Endodermal cell (in vitro differentiated cells): ENCODE data around the gene NOS3. TPM values are rescaled to one million over a fixed set of nuclear protein-coding genes. Genes with fewer than 3 reads are reported as not detected.
"Not testable (repeated sequence)": the region's sequence is repeated elsewhere in the genome, so short reads cannot be mapped to it uniquely, and the experiment has no call there.

Experiments
- DNase-seq: peaks from one replicate; pipeline ENCODE4 v3.0.0-alpha.2; 2017
- H3K27ac ChIP-seq: 2 replicates; pipeline ENCODE4 v1.5.1; 2013; ENCODE audit warnings: mild to moderate bottlenecking, low read depth, low read length, moderate library complexity
- H3K27me3 ChIP-seq: 2 replicates; pipeline ENCODE4 v1.6.1; 2013; ENCODE audit warnings: mild to moderate bottlenecking, low read length, moderate library complexity; ENCODE audit not compliant: insufficient read depth, control insufficient read depth, poor library complexity, severe bottlenecking
- H3K36me3 ChIP-seq: 2 replicates; pipeline ENCODE4 v1.7.0; 2013; ENCODE audit warnings: mild to moderate bottlenecking, low read length, moderate library complexity; ENCODE audit not compliant: control insufficient read depth, insufficient read depth
- H3K4me1 ChIP-seq: one replicate; pipeline ENCODE4 v1.7.0; 2013; ENCODE audit warnings: low read length; ENCODE audit not compliant: control insufficient read depth, insufficient read depth
- H3K4me3 ChIP-seq: 2 replicates; pipeline ENCODE4 v1.5.1; 2013; ENCODE audit warnings: mild to moderate bottlenecking, low read length, moderate library complexity
- H3K9ac ChIP-seq: 2 replicates; pipeline ENCODE4 v1.6.1; 2013; ENCODE audit warnings: mild to moderate bottlenecking, low read length, moderate library complexity; ENCODE audit not compliant: poor library complexity, severe bottlenecking; ENCODE audit errors: extremely low read depth
- H3K9me3 ChIP-seq: 2 replicates; pipeline ENCODE4 v1.6.1; 2013; ENCODE audit warnings: mild to moderate bottlenecking, low read length, moderate library complexity; ENCODE audit not compliant: control insufficient read depth
- H3K27ac Mint-ChIP-seq: 2 replicates; pipeline ENCODE4 v1.8.0; 2020; ENCODE audit warnings: mixed read lengths
- H3K27me3 Mint-ChIP-seq: 2 replicates; pipeline ENCODE4 v1.8.0; 2021; ENCODE audit warnings: mild to moderate bottlenecking, mixed read lengths; ENCODE audit not compliant: insufficient read depth
- H3K36me3 Mint-ChIP-seq: 2 replicates; pipeline ENCODE4 v1.8.0; 2020; ENCODE audit warnings: low read depth, mixed read lengths
- H3K4me1 Mint-ChIP-seq: 2 replicates; pipeline ENCODE4 v1.8.0; 2020; ENCODE audit warnings: mixed read lengths
- H3K4me3 Mint-ChIP-seq: 2 replicates; pipeline ENCODE4 v1.8.0; 2020; ENCODE audit warnings: mild to moderate bottlenecking, moderate library complexity, mixed read lengths
- H3K9me3 Mint-ChIP-seq: 2 replicates; pipeline ENCODE4 v1.8.0; 2020; ENCODE audit warnings: mild to moderate bottlenecking, mixed read lengths
- WGBS, 2 experiments: methylation state at CpG; one replicate each; pipeline versions ENCODE4 v1.1.5 to v1.1.7; 2013; ENCODE audit warnings: missing lambda C conversion rate in 2 of 2, mixed read lengths in 1 of 2; ENCODE audit not compliant: insufficient coverage in 1 of 2, insufficient read length in 1 of 2; 5-methylcytosine and 5-hydroxymethylcytosine counted together
- total RNA-seq, 2 donors: library from RNA; stranded (reverse); fragmentation: NEBNext Ultra II Directional in 1 of 2; extraction: Animal tissue kit (Norgen Biotek cat#: 25700) in 1 of 2; gene quantifications; 2 replicates in 1 of 2; 3 replicates in 1 of 2; pipeline ENCODE4 v1.2.1, GENCODE V29; 2021
- TF ChIP-seq, protein P1 (sequence below): fragments of 200-600 bp; sonication (generic); conservative IDR thresholded peaks from 2 replicates; pipeline ENCODE4 v1.5.0; 2021; ENCODE audit warnings: antibody characterized with exemption, mild to moderate bottlenecking

NOS3 gene
- total RNA-seq, 2 donors from 2014 or later = 2.3 to 9.1 TPM

DNA sequence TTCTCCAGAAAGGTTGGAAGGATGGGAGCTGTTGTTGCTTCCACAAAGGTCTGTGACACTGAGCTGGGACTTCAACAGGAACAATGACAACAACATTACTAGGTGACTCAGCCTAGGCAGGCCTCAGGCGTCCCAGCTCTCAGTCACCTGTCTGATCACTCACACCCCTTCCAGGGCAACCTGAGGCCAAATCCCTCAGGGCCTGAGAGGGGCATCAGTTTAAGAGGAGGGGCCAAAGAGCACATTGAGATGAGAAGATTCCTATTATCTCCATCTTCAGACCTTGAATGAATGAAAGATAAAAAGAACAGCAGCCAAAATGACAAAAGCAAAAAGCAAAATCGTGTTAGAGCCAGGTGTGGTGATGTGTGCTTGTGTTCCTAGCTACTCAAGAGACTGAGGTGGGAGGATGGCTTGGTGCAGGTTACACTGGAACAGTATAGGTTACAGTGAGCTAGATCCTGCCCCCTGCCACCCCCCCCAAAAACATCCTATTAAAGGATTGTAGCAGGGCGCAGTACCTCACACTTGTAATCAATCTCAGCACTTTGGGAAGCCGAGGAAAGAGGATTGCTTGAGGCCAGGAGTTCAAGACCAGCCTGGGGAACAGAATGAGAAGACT, 33.7 kb downstream of the NOS3 start, which contains the start of gene ATG9B:
Gene ATG9B, minus strand, starts transcription at position 60 of the 622 bp plus-strand sequence. CDS start 71 bp downstream, outside the sequence.
- Histone ChIP-seq H3K9me3 (no peaks in the 10 kb centered on the region), H3K27me3 (peaks cover 16% of the 10 kb centered on the region), H3K27ac (no peak within 1 kb of the TSS), H3K9ac (no peak within 1 kb of the TSS), H3K4me3 (no peak within 1 kb of the TSS), H3K36me3 (no peaks in the 10 kb centered on the region), H3K4me1 (peaks cover 9% of the 10 kb centered on the region)
- Mint-ChIP-seq H3K9me3 (no peaks in the 10 kb centered on the region), H3K27me3 (peaks cover 53% of the 10 kb centered on the region), H3K36me3 (no peaks in the 10 kb centered on the region), H3K4me3 (no peak within 1 kb of the TSS), H3K27ac (no peak within 1 kb of the TSS), H3K4me1 (peaks cover 37% of the 10 kb centered on the region)
- TF ChIP-seq, protein P1, sequence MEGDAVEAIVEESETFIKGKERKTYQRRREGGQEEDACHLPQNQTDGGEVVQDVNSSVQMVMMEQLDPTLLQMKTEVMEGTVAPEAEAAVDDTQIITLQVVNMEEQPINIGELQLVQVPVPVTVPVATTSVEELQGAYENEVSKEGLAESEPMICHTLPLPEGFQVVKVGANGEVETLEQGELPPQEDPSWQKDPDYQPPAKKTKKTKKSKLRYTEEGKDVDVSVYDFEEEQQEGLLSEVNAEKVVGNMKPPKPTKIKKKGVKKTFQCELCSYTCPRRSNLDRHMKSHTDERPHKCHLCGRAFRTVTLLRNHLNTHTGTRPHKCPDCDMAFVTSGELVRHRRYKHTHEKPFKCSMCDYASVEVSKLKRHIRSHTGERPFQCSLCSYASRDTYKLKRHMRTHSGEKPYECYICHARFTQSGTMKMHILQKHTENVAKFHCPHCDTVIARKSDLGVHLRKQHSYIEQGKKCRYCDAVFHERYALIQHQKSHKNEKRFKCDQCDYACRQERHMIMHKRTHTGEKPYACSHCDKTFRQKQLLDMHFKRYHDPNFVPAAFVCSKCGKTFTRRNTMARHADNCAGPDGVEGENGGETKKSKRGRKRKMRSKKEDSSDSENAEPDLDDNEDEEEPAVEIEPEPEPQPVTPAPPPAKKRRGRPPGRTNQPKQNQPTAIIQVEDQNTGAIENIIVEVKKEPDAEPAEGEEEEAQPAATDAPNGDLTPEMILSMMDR = no peak
- no peak for DNase-seq
- WGBS, 2 experiments = 81 to 88% methylated on average over 4 of the region's 4 CpGs

DNA sequence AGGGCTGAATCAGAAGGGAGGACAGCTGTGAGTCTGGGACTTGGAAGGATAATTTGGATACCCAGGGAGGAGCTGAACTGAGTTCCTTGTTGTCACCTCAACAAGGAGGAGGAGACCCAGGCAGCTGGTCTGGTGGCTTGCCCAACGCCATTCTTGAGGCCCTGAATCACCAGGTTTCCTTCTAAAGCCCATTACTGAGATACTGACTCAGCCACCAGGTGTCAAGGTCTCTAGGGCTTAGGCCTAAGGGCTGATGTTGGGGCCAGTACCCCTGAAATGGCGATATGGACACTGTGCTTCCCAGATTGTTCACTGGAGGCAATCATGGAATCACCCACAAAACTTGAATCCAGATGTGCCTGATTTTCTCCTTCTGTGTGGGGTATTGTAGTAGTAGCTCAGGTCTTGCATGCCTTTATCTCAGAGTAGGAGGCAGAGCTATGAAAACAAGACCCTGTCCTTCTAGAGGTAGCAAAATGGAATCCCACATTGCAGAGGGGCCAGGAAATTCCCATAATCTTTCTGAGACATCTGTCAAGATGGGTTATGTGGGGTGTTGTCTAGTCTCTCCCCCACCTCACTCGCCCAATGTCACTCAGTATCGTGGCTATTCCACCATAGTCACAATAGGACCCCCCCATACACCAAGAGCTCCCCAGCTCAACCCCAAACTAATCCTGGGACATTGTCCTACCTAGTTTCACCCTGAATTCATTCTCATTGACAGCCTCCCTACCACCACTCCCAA, 35.3 kb downstream of the NOS3 start:
- H3K27me3 Mint-ChIP-seq = peaks cover 38% of the 10 kb centered on the region
- TF ChIP-seq, protein P1 = no peak
- H3K9me3 ChIP-seq = no peaks in the 10 kb centered on the region
- H3K27ac ChIP-seq = no peak overlapping the region
- WGBS, 2 experiments = 93 to 95% methylated on average over 2 to 4 of the region's 4 CpGs
- H3K9ac ChIP-seq = no peak overlapping the region
- no peaks in the 10 kb centered on the region for H3K9me3 Mint-ChIP-seq
- peaks cover 9% of the 10 kb centered on the region for H3K4me1 ChIP-seq
- no peak overlapping the region for H3K4me3 Mint-ChIP-seq
- H3K36me3 Mint-ChIP-seq = no peaks in the 10 kb centered on the region
- H3K4me1 Mint-ChIP-seq = peaks cover 27% of the 10 kb centered on the region
- DNase-seq = no peak
- no peaks in the 10 kb centered on the region for H3K36me3 ChIP-seq
- H3K27ac Mint-ChIP-seq = peak overlapping the region; percentile 99
- H3K27me3 ChIP-seq = peaks cover under 1% of the 10 kb centered on the region
- peak overlapping the region; percentile 3 for H3K4me3 ChIP-seq

DNA sequence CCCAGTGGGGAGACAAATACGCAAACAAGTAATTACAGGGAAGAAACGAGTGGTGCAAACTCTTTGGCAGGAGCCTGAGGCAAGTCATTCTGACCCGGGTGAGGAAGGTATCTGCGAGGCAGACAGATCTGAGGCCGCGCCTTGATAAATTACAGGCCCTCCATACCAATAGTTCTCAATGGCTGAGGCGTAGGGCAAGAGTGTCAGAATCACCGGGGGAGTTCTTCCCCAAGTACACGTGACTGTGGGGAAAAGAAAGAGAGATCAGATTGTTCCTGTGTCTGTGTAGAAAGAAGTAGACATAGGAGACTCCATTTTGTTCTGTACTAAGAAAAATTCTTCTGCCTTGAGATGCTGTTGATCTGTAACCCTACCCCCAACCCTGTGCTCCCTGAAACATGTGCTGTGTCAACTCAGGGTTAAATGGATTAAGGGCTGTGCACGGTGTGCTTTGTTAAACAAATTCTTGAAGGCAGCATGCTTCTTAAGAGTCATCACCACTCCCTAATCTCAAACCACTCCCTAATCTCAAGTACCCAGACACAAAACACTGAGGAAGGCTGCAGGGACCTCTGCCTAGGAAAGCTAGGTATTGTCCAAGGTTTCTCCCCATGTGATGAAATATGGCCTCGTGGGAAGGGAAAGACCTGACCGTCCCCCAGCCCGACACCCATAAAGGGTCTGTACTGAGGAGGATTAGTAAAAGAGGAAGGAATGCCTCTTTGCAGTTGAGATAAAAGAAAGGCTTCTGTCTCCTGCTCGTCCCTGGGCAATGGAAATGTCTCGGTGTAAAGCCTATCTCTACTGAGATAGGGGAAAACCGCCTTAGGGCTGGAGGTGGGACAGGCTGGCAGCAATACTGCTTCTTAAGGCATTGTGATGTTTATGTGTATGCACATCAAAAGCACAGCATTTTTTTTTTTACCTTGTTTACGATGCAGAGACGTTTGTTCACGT, 36.2 kb downstream of the NOS3 start:
- H3K4me1 Mint-ChIP-seq = peaks cover 27% of the 10 kb centered on the region

DNA sequence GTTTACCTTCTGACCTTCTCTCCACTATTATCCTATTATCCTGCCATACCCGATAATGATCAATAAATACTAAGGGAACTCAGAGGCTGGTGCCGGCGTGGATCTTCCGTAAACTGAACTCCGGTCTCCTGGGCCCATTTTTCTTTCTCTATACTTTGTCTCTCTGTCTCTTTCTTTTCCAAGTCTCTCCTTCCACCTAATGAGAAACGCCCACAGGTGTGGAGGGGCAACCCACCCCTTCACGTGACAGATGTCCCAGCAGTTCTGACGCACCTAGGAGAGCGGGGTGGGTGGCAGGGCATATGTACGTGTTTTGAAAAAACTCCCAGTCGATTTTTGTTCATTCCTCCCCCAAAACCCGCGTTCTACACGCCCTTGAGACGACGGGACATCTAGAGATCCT, 36.9 kb downstream of the NOS3 start:
- Histone ChIP-seq H3K9ac (peak overlapping the region; percentile 83), H3K27ac (peak overlapping the region; percentile 42), H3K4me3 (peak overlapping the region; percentile 93)
- Mint-ChIP-seq H3K27ac (peak overlapping the region; percentile 99), H3K27me3 (peaks cover 27% of the 10 kb centered on the region), H3K4me3 (peak overlapping the region; percentile 86), H3K4me1 (peaks cover 27% of the 10 kb centered on the region)
- DNase-seq, H3K9me3 ChIP-seq, H3K27me3 ChIP-seq, H3K9me3 Mint-ChIP-seq, H3K36me3 ChIP-seq, H3K36me3 Mint-ChIP-seq, H3K4me1 ChIP-seq: not testable (repeated sequence)
- 8 to 17% methylated on average over 5 to 16 of the region's 16 CpGs for WGBS, 2 experiments

More for the DNA sequence above, 36.2 kb downstream of the NOS3 start:
- H3K9me3 Mint-ChIP-seq, H3K36me3 ChIP-seq, H3K4me1 ChIP-seq, H3K27me3 ChIP-seq, H3K36me3 Mint-ChIP-seq, H3K9me3 ChIP-seq, H3K27ac ChIP-seq: not testable (repeated sequence)
- H3K27ac Mint-ChIP-seq = peak overlapping the region; percentile 99
- H3K27me3 Mint-ChIP-seq = peaks cover 28% of the 10 kb centered on the region
- DNase-seq = peak; percentile 73
- peak overlapping the region; percentile 86 for H3K4me3 Mint-ChIP-seq
- WGBS, 2 experiments = 27 to 40% methylated on average over 12 to 19 of the region's 19 CpGs
- Histone ChIP-seq H3K4me3 (peak overlapping the region; percentile 93), H3K9ac (peak overlapping the region; percentile 83)
